Endothelial cell of umbilical vein (primary cell): Measurements from ENCODE around the gene DNAH10. TPM values are rescaled to one million over a fixed set of nuclear protein-coding genes. Genes with fewer than 3 reads are reported as not detected.

Source experiments
- BruUV-seq: library from RNA; stranded (reverse); fragments of 400-500 nt; replicated peaks from 2 replicates; lab custom pipeline; 2021; lab: Mats Ljungman, UMichigan
- CTCF ChIA-PET: fragments of 300-600, 350-600 bp; sonication (Branson Sonifier 250); formaldehyde crosslinking; loops from one replicate; lab custom pipeline; 2021; ENCODE audit warnings: antibody characterized with exemption, inconsistent platforms; lab: Charles Lee
- POLR2A ChIA-PET: fragments of 300-600, 350-600 bp; sonication (Branson Sonifier 250); formaldehyde crosslinking; loops from one replicate; lab custom pipeline; 2021; ENCODE audit warnings: antibody characterized with exemption, inconsistent platforms; lab: Charles Lee
- DNase-seq: peaks from one replicate; pipeline ENCODE4 v3.0.0-alpha.2; 2011; ENCODE audit warnings: low read depth, low spot score
- FAIRE-seq: peaks from 2 replicates; lab custom pipeline; 2011; peaks lifted over from hg19 to GRCh38; lab: Jason Lieb, UNC
- H2AFZ ChIP-seq: 2 replicates; pipeline ENCODE4 v1.6.0; 2012; ENCODE audit warnings: low read depth, low read length, control low read depth, inconsistent platforms
- H3K27ac ChIP-seq: 2 replicates; pipeline ENCODE4 v1.5.1; 2011; ENCODE audit warnings: low read depth, mild to moderate bottlenecking, control low read depth, low read length, moderate library complexity; ENCODE audit not compliant: insufficient read depth
- H3K27me3 ChIP-seq, 2 experiments: 2 replicates each; pipeline versions ENCODE4 v1.6.0 to v1.6.1; 2011; ENCODE audit warnings: low read length in 2 of 2, mixed read lengths in 1 of 2; ENCODE audit not compliant: control insufficient read depth in 2 of 2, insufficient read depth in 2 of 2
- H3K36me3 ChIP-seq, 2 experiments: 2 replicates in 1 of 2; 3 replicates in 1 of 2; pipeline ENCODE4 v1.5.1; 2011; ENCODE audit warnings: low read length in 2 of 2, mild to moderate bottlenecking in 1 of 2, moderate library complexity in 1 of 2; ENCODE audit not compliant: control insufficient read depth in 2 of 2, insufficient read depth in 2 of 2; ENCODE audit errors: extremely low read depth in 1 of 2
- H3K4me1 ChIP-seq: 3 replicates; pipeline ENCODE4 v1.5.1; 2011; ENCODE audit warnings: mild to moderate bottlenecking, low read length; ENCODE audit not compliant: control insufficient read depth, insufficient read depth; ENCODE audit errors: extremely low read depth
- H3K4me2 ChIP-seq: 2 replicates; pipeline ENCODE4 v1.6.1; 2011; ENCODE audit warnings: low read length, control low read depth, mixed read lengths; ENCODE audit not compliant: insufficient read depth
- H3K4me3 ChIP-seq, 3 experiments: fragments of 200-600 bp in 1 of 3; sonication (generic), shearing (Covaris generic) in 1 of 3; replicated peaks in 1 of 3; 2 replicates each; pipeline ENCODE4 v1.5.1; 2011 to 2016; ENCODE audit warnings: control low read depth in 3 of 3, low read length in 3 of 3, mild to moderate bottlenecking in 2 of 3, inconsistent platforms in 1 of 3, low read depth in 1 of 3, moderate library complexity in 1 of 3; ENCODE audit not compliant: insufficient read depth in 1 of 3
- H3K79me2 ChIP-seq: 2 replicates; pipeline ENCODE4 v1.6.0; 2012; ENCODE audit warnings: low read length, inconsistent platforms; ENCODE audit not compliant: control insufficient read depth, insufficient read depth
- H3K9ac ChIP-seq: replicated peaks from 2 replicates; pipeline ENCODE3; 2011; ENCODE audit warnings: low read length, control low read depth; ENCODE audit not compliant: insufficient read depth; ENCODE audit errors: extremely low read depth
- H3K9me1 ChIP-seq: replicated peaks from 3 replicates; pipeline ENCODE4 v1.6.0; 2011; ENCODE audit warnings: mild to moderate bottlenecking, low read length; ENCODE audit not compliant: control insufficient read depth, insufficient read depth; ENCODE audit errors: extremely low read depth
- H3K9me3 ChIP-seq: replicated peaks from 2 replicates; pipeline ENCODE4 v1.5.1; 2012; ENCODE audit warnings: low read length, inconsistent platforms; ENCODE audit not compliant: control insufficient read depth, insufficient read depth
- H4K20me1 ChIP-seq: replicated peaks from 2 replicates; pipeline ENCODE3; 2011; ENCODE audit warnings: mild to moderate bottlenecking, low read length; ENCODE audit not compliant: control insufficient read depth, insufficient read depth; ENCODE audit errors: extremely low read depth
- EZH2 ChIP-seq: IDR thresholded peaks from 2 replicates; pipeline ENCODE4 v1.6.1; 2012; ENCODE audit warnings: borderline replicate concordance, low read depth, mild to moderate bottlenecking, moderate library complexity, low read length, inconsistent platforms; ENCODE audit not compliant: severe bottlenecking
- FOS ChIP-seq: IDR thresholded peaks from 2 replicates; pipeline ENCODE4 v1.6.1; 2011; ENCODE audit warnings: mild to moderate bottlenecking, low read length, moderate library complexity, borderline replicate concordance; ENCODE audit not compliant: insufficient read depth
- GATA2 ChIP-seq: IDR thresholded peaks from 2 replicates; pipeline ENCODE4 v1.7.0; 2011; ENCODE audit warnings: low read depth, mild to moderate bottlenecking, moderate library complexity, mixed read lengths, low read length; ENCODE audit not compliant: insufficient read length, insufficient read depth
- JUN ChIP-seq: IDR thresholded peaks from 2 replicates; pipeline ENCODE4 v1.6.1; 2011; ENCODE audit warnings: borderline replicate concordance, low read depth; ENCODE audit not compliant: insufficient read length, insufficient read depth
- MYC ChIP-seq: IDR thresholded peaks from one replicate; pipeline ENCODE4 v1.6.1; 2011; ENCODE audit warnings: mild to moderate bottlenecking, low read depth, low read length
- POLR2A ChIP-seq: IDR thresholded peaks from 2 replicates; pipeline ENCODE4 v1.6.1; 2012; ENCODE audit warnings: low read depth, mild to moderate bottlenecking, control low read depth, low read length
- POLR2AphosphoS5 ChIP-seq: IDR thresholded peaks from 2 replicates; pipeline ENCODE4 v1.6.1; 2012; ENCODE audit warnings: low read depth, mild to moderate bottlenecking, control low read depth, low read length, moderate library complexity; ENCODE audit not compliant: insufficient read depth
- dilution Hi-C: fragments of 300-500 bp; cut with MboI; formaldehyde crosslinking; loops from one replicate; pipeline ENCODE4 v1.15.0; 2019; ENCODE audit warnings: low sequenced_read_pairs; ENCODE audit not compliant: extremely low pct_ligation_motif_present
- intact Hi-C: fragments of 100-400 bp; cut with micrococcal nuclease; formaldehyde crosslinking; loops from one replicate; pipeline ENCODE4 v1.10.0; 2022
- polyA plus RNA-seq, 4 experiments: library from polyadenylated mRNA; depleted of rRNA in 3 of 4; stranded (reverse) in 3 of 4; unstranded in 1 of 4; fragments of >200 nt; gene quantifications; 2 replicates each; pipeline versions ENCODE4 v1.2.1 to v1.2.3, GENCODE V29; 2011 to 2012; ENCODE audit warnings: missing spikeins in 1 of 4
- total RNA-seq: library from RNA; stranded (reverse); gene quantifications from 2 replicates; pipeline ENCODE4 v1.2.3, GENCODE V29; 2021
- TF ChIP-seq, protein P1 (sequence below): IDR thresholded peaks from 2 replicates; pipeline ENCODE4 v1.6.1; 2011; ENCODE audit not compliant: insufficient read depth, insufficient read length
- TF ChIP-seq, protein P2 (sequence below), 2 donors: IDR thresholded peaks; 1 replicate in 1 of 2; 2 replicates in 1 of 2; pipeline ENCODE4 v1.5.1; 2011; ENCODE audit warnings: low read length in 2 of 2, mild to moderate bottlenecking in 2 of 2, moderate library complexity in 2 of 2, control low read depth in 1 of 2, inconsistent platforms in 1 of 2, low read depth in 1 of 2; ENCODE audit not compliant: insufficient read depth in 1 of 2; ENCODE audit errors: extremely low read depth in 1 of 2

The DNAH10 gene
- total and polyA plus RNA-seq, 2 donors (not counting 3 experiments of a cell fraction or from before 2014, with no cell fraction given): 0.04 to 0.31 TPM

DNA sequence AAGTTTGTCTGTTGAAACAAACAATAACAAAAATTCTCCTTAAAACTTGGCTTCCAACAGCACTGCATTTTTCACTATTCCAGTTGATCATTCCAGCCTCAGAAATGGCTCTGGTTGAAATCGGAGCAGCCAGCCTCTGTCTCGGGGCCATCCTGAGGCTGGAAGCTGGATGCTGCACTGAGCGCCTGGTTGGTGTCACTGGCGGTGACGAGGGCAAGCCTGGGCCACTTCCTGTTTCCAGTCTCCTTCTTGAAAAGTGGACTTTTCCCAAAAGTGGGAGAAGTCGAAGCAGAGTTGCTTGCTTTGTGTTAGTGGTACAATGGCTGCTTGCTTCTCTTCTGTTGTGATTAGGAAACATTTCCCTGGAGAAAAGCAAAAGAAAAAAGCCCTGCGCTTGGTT is 161.8 kb downstream of the DNAH10 start:
- no peak for DNase-seq
- Histone ChIP-seq H3K79me2 (no peaks in the 10 kb centered on the region), H2AFZ (no peak overlapping the region), H3K27me3 (peaks cover 0 to 17% of the 10 kb centered on the region in 2 experiments), H3K9me1 (no peaks in the 10 kb centered on the region), H3K36me3 (no peaks in the 10 kb centered on the region), H3K9me3 (no peaks in the 10 kb centered on the region), H4K20me1 (no peaks in the 10 kb centered on the region), H3K4me1 (no peaks in the 10 kb centered on the region), H3K4me2 (no peak overlapping the region), H3K27ac (no peak overlapping the region), H3K4me3 (no peak overlapping the region), H3K9ac (no peak overlapping the region)
- POLR2A ChIA-PET: no interaction called here
- CTCF ChIA-PET: interaction anchor here (0.9 kb wide), 1 partner anchor 13 kb away, joined by 3 read pairs; no protein-coding TSS in a partner anchor
- FAIRE-seq: no peak
- BruUV-seq: no TSS peak
- dilution Hi-C loops: no loop called here
- intact Hi-C loops: no loop called here
- TF ChIP-seq FOS (no peak), JUN (no peak), POLR2A (no peak), EZH2 (no peak), GATA2 (no peak), POLR2AphosphoS5 (no peak), MYC (no peak)
- TF ChIP-seq, protein P1, sequence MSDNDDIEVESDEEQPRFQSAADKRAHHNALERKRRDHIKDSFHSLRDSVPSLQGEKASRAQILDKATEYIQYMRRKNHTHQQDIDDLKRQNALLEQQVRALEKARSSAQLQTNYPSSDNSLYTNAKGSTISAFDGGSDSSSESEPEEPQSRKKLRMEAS: no peak
- TF ChIP-seq, protein P2, sequence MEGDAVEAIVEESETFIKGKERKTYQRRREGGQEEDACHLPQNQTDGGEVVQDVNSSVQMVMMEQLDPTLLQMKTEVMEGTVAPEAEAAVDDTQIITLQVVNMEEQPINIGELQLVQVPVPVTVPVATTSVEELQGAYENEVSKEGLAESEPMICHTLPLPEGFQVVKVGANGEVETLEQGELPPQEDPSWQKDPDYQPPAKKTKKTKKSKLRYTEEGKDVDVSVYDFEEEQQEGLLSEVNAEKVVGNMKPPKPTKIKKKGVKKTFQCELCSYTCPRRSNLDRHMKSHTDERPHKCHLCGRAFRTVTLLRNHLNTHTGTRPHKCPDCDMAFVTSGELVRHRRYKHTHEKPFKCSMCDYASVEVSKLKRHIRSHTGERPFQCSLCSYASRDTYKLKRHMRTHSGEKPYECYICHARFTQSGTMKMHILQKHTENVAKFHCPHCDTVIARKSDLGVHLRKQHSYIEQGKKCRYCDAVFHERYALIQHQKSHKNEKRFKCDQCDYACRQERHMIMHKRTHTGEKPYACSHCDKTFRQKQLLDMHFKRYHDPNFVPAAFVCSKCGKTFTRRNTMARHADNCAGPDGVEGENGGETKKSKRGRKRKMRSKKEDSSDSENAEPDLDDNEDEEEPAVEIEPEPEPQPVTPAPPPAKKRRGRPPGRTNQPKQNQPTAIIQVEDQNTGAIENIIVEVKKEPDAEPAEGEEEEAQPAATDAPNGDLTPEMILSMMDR (IDR thresholded peaks at IDR 0.05; ENCODE audit: extremely low read depth in 1 of 2, insufficient read depth in 1 of 2, low read depth in 1 of 2, low read length in 2 of 2): no peak
